Measurements from ENCODE around the gene SETD6.

SETD6 gene

GRCh38 chr16:58533751-58534470, 18.6 kb downstream of the SETD6 start:
- no peak for TF ChIP-seq POLR2AphosphoS5 (IDR thresholded peaks at IDR 0.05; ENCODE audit: low read depth, low read length)
- TF ChIP-seq POU2F2 (IDR thresholded peaks at IDR 0.05; ENCODE audit: low read depth, low read length): no peak
- TF ChIP-seq SPI1 (IDR thresholded peaks at IDR 0.05; ENCODE audit: low read depth, low read length): no peak
- TF ChIP-seq PAX5 (IDR thresholded peaks at IDR 0.05; ENCODE audit: insufficient read depth, low read length, severe bottlenecking): no peak
- no peak for TF ChIP-seq TAF1 (IDR thresholded peaks at IDR 0.05; ENCODE audit: low read depth, low read length)
- no peak for TF ChIP-seq POLR2A (IDR thresholded peaks at IDR 0.05; ENCODE audit: low read depth, low read length)
- no peak for DNase-seq (ENCODE audit: insufficient read length, low spot score)
- FAIRE-seq: no peak

DNA sequence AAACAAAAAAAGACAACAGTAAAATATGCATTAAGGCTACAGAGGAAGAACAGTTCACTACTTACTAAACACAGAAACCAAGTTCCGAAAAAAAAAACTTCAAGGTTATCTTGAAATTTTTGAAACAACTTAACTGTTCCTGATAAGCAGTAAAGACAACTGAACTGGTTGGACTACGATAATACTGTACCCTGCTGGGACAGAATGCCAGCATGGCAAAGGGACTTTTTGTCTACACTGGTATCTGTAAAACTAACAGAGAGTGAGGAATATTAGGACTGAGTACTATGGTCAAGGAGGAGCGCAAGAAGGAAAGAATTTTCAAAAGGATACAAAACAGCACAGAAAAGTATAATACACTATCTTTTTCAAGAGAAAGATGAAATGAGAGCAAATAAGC, 19.8 kb downstream of the SETD6 start:
- no peak for TF ChIP-seq POLR2A (IDR thresholded peaks at IDR 0.05; ENCODE audit: low read depth, low read length)
- no peak for TF ChIP-seq POU2F2 (IDR thresholded peaks at IDR 0.05; ENCODE audit: low read depth, low read length)
- no peak for TF ChIP-seq SPI1 (IDR thresholded peaks at IDR 0.05; ENCODE audit: low read depth, low read length)
- TF ChIP-seq POLR2AphosphoS5 (IDR thresholded peaks at IDR 0.05; ENCODE audit: low read depth, low read length): no peak
- TF ChIP-seq TAF1 (IDR thresholded peaks at IDR 0.05; ENCODE audit: low read depth, low read length): no peak
- no peak for TF ChIP-seq PAX5 (IDR thresholded peaks at IDR 0.05; ENCODE audit: insufficient read depth, low read length, severe bottlenecking)
- FAIRE-seq (no peak), DNase-seq (ENCODE audit: insufficient read length, low spot score) (no peak)

DNA sequence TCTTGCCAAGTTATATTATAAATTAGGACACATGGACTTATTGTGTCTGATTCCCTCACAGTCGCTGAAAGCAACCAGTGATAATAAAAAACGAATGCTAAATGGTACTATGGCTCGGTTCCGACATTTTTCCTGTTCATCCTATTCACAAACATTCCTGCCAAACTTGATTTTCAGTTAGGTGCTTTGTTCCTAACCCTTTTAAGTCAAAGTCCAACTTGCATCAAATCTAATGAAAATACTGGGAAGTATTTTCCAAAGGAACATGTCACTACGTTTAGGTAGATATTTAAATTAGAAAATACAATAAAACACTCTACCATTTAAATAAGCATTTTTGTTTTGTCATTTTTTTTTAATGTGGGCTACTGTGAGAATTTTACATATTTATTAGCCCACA, 21.0 kb downstream of the SETD6 start:
- TF ChIP-seq POLR2A (IDR thresholded peaks at IDR 0.05; ENCODE audit: low read depth, low read length) (no peak), PAX5 (IDR thresholded peaks at IDR 0.05; ENCODE audit: insufficient read depth, low read length, severe bottlenecking) (no peak), POLR2AphosphoS5 (IDR thresholded peaks at IDR 0.05; ENCODE audit: low read depth, low read length) (no peak), TAF1 (IDR thresholded peaks at IDR 0.05; ENCODE audit: low read depth, low read length) (no peak), POU2F2 (IDR thresholded peaks at IDR 0.05; ENCODE audit: low read depth, low read length) (no peak), SPI1 (IDR thresholded peaks at IDR 0.05; ENCODE audit: low read depth, low read length) (no peak)
- FAIRE-seq (no peak), DNase-seq (ENCODE audit: insufficient read length, low spot score) (no peak)

DNA sequence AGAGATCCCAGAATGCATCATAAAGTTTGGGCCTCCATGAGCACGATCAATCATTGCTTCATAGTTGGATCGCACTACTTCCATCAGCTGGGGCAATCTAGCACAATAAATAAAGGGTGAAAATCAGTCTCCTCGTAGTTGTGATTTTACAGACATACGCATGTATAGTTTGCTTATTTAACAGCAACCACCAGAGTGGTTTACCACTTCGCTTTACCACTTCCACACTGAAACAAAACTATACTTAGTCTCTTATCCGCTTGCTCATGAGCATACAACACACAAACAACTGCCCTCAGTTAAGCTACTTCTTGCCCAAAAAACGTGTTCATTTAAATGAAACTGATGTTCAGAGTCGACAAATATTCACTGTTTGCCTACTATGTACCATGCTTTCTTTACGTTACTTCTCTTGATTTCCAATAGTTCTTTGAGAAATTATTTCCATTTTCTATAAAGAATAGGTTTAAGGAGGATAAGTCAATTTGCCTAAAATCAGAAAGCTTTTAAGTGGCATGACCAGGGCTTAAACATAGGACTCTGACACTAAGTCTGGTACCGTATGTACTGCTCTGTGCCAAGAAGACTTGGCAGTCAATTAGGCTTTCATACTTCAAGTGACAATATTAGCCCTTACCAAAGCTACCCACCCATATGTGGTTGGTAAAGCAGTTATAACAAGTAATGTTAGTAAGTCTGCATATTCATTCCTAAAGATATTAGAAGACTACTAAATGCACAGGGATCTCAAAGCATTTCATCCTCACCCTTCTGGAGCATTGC, 22.0 kb downstream of the SETD6 start:
- no peak for DNase-seq (ENCODE audit: insufficient read length, low spot score)
- no peak for FAIRE-seq
- no peak for TF ChIP-seq POU2F2 (IDR thresholded peaks at IDR 0.05; ENCODE audit: low read depth, low read length)
- no peak for TF ChIP-seq SPI1 (IDR thresholded peaks at IDR 0.05; ENCODE audit: low read depth, low read length)
- TF ChIP-seq PAX5 (IDR thresholded peaks at IDR 0.05; ENCODE audit: insufficient read depth, low read length, severe bottlenecking): no peak

GRCh38 chr16:58541711-58542110, 26.4 kb downstream of the SETD6 start:
- DNase-seq (ENCODE audit: insufficient read length, low spot score): no peak
- FAIRE-seq: no peak
- TF ChIP-seq POLR2A (IDR thresholded peaks at IDR 0.05; ENCODE audit: low read depth, low read length): no peak
- TF ChIP-seq PAX5 (IDR thresholded peaks at IDR 0.05; ENCODE audit: insufficient read depth, low read length, severe bottlenecking): no peak
- TF ChIP-seq POU2F2 (IDR thresholded peaks at IDR 0.05; ENCODE audit: low read depth, low read length): no peak
- TF ChIP-seq SPI1 (IDR thresholded peaks at IDR 0.05; ENCODE audit: low read depth, low read length): no peak
- no peak for TF ChIP-seq POLR2AphosphoS5 (IDR thresholded peaks at IDR 0.05; ENCODE audit: low read depth, low read length)
- no peak for TF ChIP-seq TAF1 (IDR thresholded peaks at IDR 0.05; ENCODE audit: low read depth, low read length)

DNA sequence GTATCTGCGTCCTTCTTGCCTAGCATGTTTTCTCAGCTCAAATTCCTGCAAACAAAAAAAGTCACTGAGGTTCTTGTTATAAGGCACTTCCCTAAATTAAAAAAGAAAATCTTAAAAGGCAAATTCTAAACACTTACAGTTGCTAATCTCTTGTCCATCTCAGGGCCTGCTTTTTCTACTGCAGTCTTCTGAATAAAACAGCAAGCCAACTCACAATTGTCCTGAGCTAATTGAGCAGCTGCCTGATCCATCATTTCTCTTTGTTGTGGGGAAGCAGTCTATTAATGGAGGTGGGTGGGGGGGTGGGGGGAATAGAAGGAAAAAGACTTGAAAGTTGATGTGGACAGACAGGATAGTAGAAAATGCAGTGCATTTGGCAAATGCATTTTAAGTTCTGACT, 27.0 kb downstream of the SETD6 start:
- FAIRE-seq: no peak
- no peak for DNase-seq (ENCODE audit: insufficient read length, low spot score)
- TF ChIP-seq POLR2AphosphoS5 (IDR thresholded peaks at IDR 0.05; ENCODE audit: low read depth, low read length) (no peak), SPI1 (IDR thresholded peaks at IDR 0.05; ENCODE audit: low read depth, low read length) (no peak), POU2F2 (IDR thresholded peaks at IDR 0.05; ENCODE audit: low read depth, low read length) (no peak), POLR2A (IDR thresholded peaks at IDR 0.05; ENCODE audit: low read depth, low read length) (no peak), PAX5 (IDR thresholded peaks at IDR 0.05; ENCODE audit: insufficient read depth, low read length, severe bottlenecking) (no peak), TAF1 (IDR thresholded peaks at IDR 0.05; ENCODE audit: low read depth, low read length) (no peak)

- TF ChIP-seq POLR2A (IDR thresholded peaks at IDR 0.05; ENCODE audit: low read depth, low read length) (no peak), SPI1 (IDR thresholded peaks at IDR 0.05; ENCODE audit: low read depth, low read length) (no peak), POU2F2 (IDR thresholded peaks at IDR 0.05; ENCODE audit: low read depth, low read length) (no peak), TAF1 (IDR thresholded peaks at IDR 0.05; ENCODE audit: low read depth, low read length) (no peak), POLR2AphosphoS5 (IDR thresholded peaks at IDR 0.05; ENCODE audit: low read depth, low read length) (no peak), PAX5 (IDR thresholded peaks at IDR 0.05; ENCODE audit: insufficient read depth, low read length, severe bottlenecking) (no peak)
- FAIRE-seq (no peak), DNase-seq (ENCODE audit: insufficient read length, low spot score) (no peak)
These were observed 28.4 kb downstream of the SETD6 start for GRCh38 chr16:58543685-58544084.

DNA sequence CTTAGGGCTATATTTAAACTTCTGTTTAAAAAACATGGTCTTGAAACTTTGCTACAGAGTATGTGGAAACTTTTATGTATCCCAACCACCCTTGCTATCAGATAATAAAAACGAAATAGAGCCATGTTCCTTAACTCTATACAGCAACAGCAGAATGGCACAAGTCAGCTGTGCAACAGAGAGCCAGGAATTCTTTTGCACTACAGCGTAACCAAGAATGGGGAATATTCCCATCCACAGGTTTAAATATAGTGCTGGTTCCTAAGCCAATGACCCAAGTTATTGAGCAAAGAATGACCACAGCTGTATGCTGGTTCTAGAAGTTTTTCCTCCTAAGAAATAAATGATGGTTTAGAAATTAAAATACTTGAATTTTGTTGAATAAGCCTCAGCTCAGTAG, 33.1 kb downstream of the SETD6 start:
- TF ChIP-seq PAX5 (IDR thresholded peaks at IDR 0.05; ENCODE audit: insufficient read depth, low read length, severe bottlenecking) (no peak), POLR2AphosphoS5 (IDR thresholded peaks at IDR 0.05; ENCODE audit: low read depth, low read length) (no peak), POU2F2 (IDR thresholded peaks at IDR 0.05; ENCODE audit: low read depth, low read length) (no peak), POLR2A (IDR thresholded peaks at IDR 0.05; ENCODE audit: low read depth, low read length) (no peak), TAF1 (IDR thresholded peaks at IDR 0.05; ENCODE audit: low read depth, low read length) (no peak), SPI1 (IDR thresholded peaks at IDR 0.05; ENCODE audit: low read depth, low read length) (no peak)
- DNase-seq (ENCODE audit: insufficient read length, low spot score): no peak
- FAIRE-seq: no peak

GRCh38 chr16:58551496-58551895, 36.2 kb downstream of the SETD6 start:
- FAIRE-seq (no peak), DNase-seq (ENCODE audit: insufficient read length, low spot score) (no peak)
- TF ChIP-seq POU2F2 (IDR thresholded peaks at IDR 0.05; ENCODE audit: low read depth, low read length) (no peak), POLR2AphosphoS5 (IDR thresholded peaks at IDR 0.05; ENCODE audit: low read depth, low read length) (no peak), SPI1 (IDR thresholded peaks at IDR 0.05; ENCODE audit: low read depth, low read length) (no peak), PAX5 (IDR thresholded peaks at IDR 0.05; ENCODE audit: insufficient read depth, low read length, severe bottlenecking) (no peak), POLR2A (IDR thresholded peaks at IDR 0.05; ENCODE audit: low read depth, low read length) (no peak), TAF1 (IDR thresholded peaks at IDR 0.05; ENCODE audit: low read depth, low read length) (no peak)

Measured in GM12891 (cell line).